LNCAP (cell line): ENCODE measurements around the gene AMZ2.

Experiments used
- TF ChIP-seq, protein P1 (sequence below): fragments of 450-650 bp; IDR thresholded peaks from 2 replicates; pipeline ENCODE4 v1.5.1; 2017; ENCODE audit warnings: mild to moderate bottlenecking

The AMZ2 gene

DNA sequence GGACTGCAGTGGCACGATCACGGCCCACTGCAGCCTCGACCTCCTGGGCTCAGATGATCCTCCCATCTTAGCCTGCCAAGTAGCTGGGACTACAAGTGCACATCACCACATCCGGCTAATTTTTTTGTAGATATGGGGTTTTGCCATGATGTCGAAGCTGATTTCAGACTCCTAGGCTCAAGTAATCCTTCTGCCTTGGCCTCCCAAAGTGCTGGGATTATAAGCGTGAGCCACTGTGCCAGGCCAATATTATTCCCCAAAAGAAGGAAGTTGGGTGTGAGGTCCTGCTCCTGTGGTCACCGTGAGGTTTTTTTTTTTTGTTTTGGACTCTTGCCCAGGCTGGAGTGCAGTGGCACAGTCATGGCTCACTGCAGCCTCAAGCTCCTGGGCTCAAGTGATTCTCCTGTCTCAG lies 1.5 kb downstream of the AMZ2 start:
- TF ChIP-seq, protein P1, sequence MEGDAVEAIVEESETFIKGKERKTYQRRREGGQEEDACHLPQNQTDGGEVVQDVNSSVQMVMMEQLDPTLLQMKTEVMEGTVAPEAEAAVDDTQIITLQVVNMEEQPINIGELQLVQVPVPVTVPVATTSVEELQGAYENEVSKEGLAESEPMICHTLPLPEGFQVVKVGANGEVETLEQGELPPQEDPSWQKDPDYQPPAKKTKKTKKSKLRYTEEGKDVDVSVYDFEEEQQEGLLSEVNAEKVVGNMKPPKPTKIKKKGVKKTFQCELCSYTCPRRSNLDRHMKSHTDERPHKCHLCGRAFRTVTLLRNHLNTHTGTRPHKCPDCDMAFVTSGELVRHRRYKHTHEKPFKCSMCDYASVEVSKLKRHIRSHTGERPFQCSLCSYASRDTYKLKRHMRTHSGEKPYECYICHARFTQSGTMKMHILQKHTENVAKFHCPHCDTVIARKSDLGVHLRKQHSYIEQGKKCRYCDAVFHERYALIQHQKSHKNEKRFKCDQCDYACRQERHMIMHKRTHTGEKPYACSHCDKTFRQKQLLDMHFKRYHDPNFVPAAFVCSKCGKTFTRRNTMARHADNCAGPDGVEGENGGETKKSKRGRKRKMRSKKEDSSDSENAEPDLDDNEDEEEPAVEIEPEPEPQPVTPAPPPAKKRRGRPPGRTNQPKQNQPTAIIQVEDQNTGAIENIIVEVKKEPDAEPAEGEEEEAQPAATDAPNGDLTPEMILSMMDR = no peak

- TF ChIP-seq, protein P1 = no peak
Measured at GRCh38 chr17:68255151-68255550, 7.3 kb downstream of the AMZ2 start.

DNA sequence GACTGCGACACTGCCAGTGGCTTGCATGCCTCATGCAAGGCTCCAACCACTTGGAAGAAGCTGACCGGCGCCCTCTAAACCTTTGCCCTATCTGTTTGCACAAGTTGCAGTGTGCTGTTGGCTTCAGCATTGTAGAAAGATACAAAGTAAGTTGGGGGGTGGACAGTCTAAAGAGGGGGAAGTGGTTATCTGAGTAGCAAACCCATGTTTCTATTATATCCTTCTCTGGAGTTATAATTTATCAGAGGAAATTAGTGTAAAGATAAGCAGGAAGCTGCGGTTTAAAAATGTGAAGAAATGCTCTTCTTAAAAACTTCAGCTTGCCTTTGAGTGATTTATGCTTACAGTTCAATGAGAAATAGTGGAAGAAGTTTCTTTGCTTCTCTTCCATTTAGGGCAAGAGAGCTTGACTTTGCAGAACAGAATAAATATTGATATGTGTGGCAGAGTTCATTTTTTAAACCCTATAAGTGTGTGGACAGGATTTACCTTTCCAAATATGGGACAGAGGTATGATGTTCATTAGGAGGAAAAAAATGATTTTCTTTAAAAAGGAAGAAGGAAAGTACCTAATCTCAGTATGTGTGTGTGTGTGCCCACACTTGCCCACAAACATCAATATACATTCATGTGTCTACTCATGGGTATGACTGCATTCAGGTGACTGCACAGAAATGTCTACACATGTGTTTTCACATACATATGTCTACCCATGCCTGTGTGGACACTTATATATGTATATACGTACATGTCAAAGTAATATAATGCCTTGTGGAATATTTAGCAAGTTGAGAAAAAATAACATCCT lies 8.1 kb downstream of the AMZ2 start:
- TF ChIP-seq, protein P1 = no peak

DNA sequence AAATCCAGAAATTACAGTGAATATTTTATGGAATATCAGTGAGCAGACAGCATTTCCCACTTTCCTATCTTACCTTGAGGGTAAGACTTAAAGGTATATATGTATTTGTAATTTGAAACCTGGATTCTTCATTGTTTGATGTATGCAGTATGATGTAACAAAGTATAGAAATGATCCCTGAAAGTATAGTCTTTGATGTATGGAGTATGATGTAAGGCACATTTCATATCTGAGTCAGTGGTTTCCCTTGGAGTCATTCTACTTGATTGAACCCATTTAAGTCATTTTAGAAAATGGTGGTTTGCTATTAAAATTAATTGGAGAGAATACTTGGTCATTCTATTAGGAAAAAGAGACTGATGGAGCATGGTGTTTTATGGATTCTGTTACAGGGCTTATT lies 10.1 kb downstream of the AMZ2 start:
- TF ChIP-seq, protein P1 = no peak

- TF ChIP-seq, protein P1 = no peak
Measured at GRCh38 chr17:68260051-68260762, 12.4 kb downstream of the AMZ2 start.

DNA sequence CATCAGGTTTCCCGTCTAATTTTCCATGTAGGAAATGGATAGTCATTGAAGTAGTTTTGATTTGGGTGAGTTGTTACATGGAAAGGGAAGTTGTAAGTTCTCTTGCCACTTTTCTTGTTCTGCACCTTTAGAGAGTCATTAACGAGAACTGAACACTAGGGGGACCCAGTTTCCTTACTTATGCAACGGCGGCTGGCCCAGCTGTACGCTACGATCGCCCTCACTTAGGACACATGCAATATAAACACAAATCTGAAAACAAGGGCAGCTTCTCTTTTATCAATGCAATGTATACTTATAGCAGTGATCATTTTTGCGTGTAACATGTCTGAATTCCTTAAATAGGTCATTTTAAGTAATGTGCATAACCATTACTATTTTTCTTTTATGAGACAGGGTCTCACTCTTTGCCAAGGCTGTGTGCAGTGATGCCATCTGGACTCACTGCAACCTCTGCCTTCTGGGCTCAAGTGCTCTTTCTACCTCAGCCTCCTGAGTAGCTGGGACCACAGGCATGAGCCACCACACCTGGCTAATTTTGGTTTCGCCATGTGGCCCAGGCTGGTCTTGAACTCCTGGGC lies 15.3 kb downstream of the AMZ2 start:
- TF ChIP-seq, protein P1 = peak; percentile 28; the same call in 1 of the 2 replicates

- TF ChIP-seq, protein P1 = no peak
Measured at GRCh38 chr17:68273722-68274121, 25.9 kb downstream of the AMZ2 start.
